Effector memory CD8-positive, alpha-beta T cell (primary cell): ENCODE data around the gene ZNF574.

Experiments
- ATAC-seq: fragments of 150-1000 bp; cut with Tn5 transposase; replicated peaks from 2 replicates; pipeline ENCODE4 v1.10.0; 2021; ENCODE audit warnings: mild to moderate bottlenecking, moderate library complexity
- DNase-seq, 3 experiments: peaks; one replicate each; pipeline ENCODE4 v3.0.0; 2021
- H3K27ac Mint-ChIP-seq, 2 donors: one replicate each; pipeline ENCODE4 v1.8.0; 2022; ENCODE audit warnings: mild to moderate bottlenecking in 2 of 2, mixed read lengths in 2 of 2, moderate library complexity in 2 of 2
- H3K27me3 Mint-ChIP-seq, 2 donors: one replicate each; pipeline ENCODE4 v1.8.0; 2022; ENCODE audit warnings: mixed read lengths in 2 of 2
- H3K36me3 Mint-ChIP-seq: one replicate; pipeline ENCODE4 v1.8.0; 2022; ENCODE audit warnings: mild to moderate bottlenecking, moderate library complexity, mixed read lengths; ENCODE audit not compliant: insufficient read depth
- H3K4me1 Mint-ChIP-seq, 2 donors: one replicate each; pipeline ENCODE4 v1.8.0; 2022; ENCODE audit warnings: low read depth in 2 of 2, mixed read lengths in 2 of 2
- H3K4me3 Mint-ChIP-seq, 2 donors: one replicate each; pipeline ENCODE4 v1.8.0; 2022; ENCODE audit warnings: mild to moderate bottlenecking in 2 of 2, mixed read lengths in 2 of 2, moderate library complexity in 2 of 2
- H3K9me3 Mint-ChIP-seq, 2 donors: one replicate each; pipeline ENCODE4 v1.8.0; 2022; ENCODE audit warnings: mixed read lengths in 2 of 2

Gene ZNF574

DNA sequence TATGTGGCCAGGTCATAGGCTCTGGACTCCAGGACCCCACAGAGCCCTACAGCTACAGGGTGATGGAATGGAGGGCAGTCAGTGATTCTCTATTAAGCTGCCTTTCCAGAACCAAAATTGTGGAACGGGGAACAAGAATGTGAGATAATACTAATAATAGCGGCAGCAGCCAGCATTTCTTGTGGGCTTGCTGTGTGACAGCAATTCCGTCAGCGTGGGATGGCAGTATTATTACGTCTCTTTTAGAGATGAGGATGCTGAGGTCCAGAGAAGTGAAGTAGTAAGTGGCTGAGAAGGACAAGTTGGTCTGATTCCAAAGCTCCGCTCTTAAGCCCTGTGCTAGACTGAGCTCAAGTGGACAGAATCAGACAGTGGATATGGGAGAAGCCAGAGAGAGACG lies 30.4 kb upstream of the ZNF574 start:
- H3K27me3 Mint-ChIP-seq: peaks cover 11 to 37% of the 10 kb centered on the region in 2 donors
- no peak overlapping the region for H3K27ac Mint-ChIP-seq
- ATAC-seq: no peak

DNA sequence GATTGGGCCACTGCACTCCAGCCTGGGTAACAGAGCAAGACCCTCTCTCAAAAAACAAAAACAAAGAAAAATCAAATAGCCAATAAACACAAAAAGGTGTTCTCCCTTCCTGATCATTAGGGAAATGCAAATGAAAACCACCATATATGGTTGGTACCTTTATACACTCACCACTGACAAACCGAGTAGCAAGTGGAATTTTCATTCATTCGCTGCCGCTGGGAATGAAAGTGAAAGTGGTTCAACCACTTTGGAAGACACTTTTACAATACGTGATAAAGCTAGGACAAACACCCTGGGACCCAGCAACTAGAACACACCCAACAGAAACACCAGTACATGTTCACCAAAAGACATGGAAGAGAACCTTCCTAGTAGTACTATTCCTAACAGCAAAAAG lies 27.0 kb upstream of the ZNF574 start:
- Mint-ChIP-seq H3K27me3 (peaks cover 11 to 21% of the 10 kb centered on the region in 2 donors), H3K4me3 (peak overlapping the region; percentile 2 to 51), H3K36me3 (no peaks in the 10 kb centered on the region), H3K4me1 (peaks cover 5 to 6% of the 10 kb centered on the region in 2 donors), H3K27ac (peak overlapping the region in 1 of 2 donors; percentile 32), H3K9me3 (no peaks in the 10 kb centered on the region)
- no peak for ATAC-seq
- no peak for DNase-seq

More for the DNA sequence above, 30.4 kb upstream of the ZNF574 start:
- no peak for DNase-seq
- no peaks in the 10 kb centered on the region for H3K9me3 Mint-ChIP-seq
- H3K4me1 Mint-ChIP-seq: peaks cover 5 to 6% of the 10 kb centered on the region in 2 donors
- H3K36me3 Mint-ChIP-seq: no peaks in the 10 kb centered on the region
- no peak overlapping the region for H3K4me3 Mint-ChIP-seq

GRCh38 chr19:42051166-42052115 lies 24.5 kb upstream of the ZNF574 start:
- H3K4me1 Mint-ChIP-seq: peaks cover 5 to 6% of the 10 kb centered on the region in 2 donors
- no peak overlapping the region for H3K4me3 Mint-ChIP-seq
- no peak overlapping the region for H3K27ac Mint-ChIP-seq
- H3K27me3 Mint-ChIP-seq: peaks cover 8 to 17% of the 10 kb centered on the region in 2 donors
- ATAC-seq (no peak), DNase-seq (no peak)
- H3K36me3 Mint-ChIP-seq: no peaks in the 10 kb centered on the region
- H3K9me3 Mint-ChIP-seq: no peaks in the 10 kb centered on the region

GRCh38 chr19:42052241-42052863 lies 23.6 kb upstream of the ZNF574 start:
- no peak for ATAC-seq
- no peak overlapping the region for H3K27ac Mint-ChIP-seq
- H3K9me3 Mint-ChIP-seq: no peaks in the 10 kb centered on the region
- no peak for DNase-seq
- peaks cover 5 to 6% of the 10 kb centered on the region in 2 donors for H3K4me1 Mint-ChIP-seq
- no peaks in the 10 kb centered on the region for H3K36me3 Mint-ChIP-seq
- peaks cover 8 to 17% of the 10 kb centered on the region in 2 donors for H3K27me3 Mint-ChIP-seq
- no peak overlapping the region for H3K4me3 Mint-ChIP-seq

DNA sequence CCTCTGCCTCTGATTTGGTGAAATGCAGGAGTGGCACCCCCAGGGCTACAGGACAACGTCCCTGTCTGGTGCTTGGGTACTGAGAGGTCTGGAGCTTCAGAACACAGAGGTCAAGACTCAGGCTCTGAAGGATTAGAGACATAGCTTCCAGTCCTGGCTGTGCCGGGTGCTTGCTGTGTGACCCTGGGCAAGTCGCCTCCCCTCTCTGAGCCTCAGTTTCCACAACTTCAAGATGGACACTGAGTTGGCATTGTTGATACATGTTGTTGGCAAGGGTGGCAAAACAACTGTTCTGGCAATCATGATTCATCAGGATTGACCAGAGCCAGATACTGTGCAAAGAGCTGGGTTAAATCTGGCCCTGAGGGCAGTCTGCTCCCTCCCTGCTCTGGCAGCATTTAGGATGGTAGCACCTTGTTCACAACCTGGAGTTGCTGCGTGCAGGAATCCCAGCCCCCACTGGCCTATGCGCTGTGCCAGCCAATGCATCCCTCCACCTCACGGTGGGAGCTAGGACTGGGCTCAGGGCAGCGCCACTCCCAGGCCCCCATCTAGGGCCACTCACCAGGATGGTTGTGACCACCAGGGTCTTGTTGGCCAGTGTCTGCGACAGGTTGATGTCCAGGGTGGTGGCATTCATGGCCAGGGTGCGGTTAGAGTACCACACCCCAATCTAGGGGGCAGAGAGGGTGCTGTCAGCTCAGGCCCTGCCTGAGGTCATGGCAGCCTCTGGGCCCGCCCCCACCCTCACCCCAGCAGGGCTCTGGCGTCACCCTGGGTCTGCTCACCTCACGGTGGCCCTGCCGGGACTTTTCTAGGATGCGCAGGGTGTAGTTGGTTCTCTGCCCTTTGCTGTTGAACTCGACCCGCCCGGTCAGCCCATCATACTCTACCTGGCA lies 22.7 kb upstream of the ZNF574 start:
- Mint-ChIP-seq H3K36me3 (no peaks in the 10 kb centered on the region), H3K9me3 (no peaks in the 10 kb centered on the region), H3K4me1 (peaks cover 5 to 6% of the 10 kb centered on the region in 2 donors), H3K27me3 (peaks cover 8 to 17% of the 10 kb centered on the region in 2 donors), H3K27ac (no peak overlapping the region), H3K4me3 (no peak overlapping the region)
- no peak for DNase-seq
- ATAC-seq: no peak

- Mint-ChIP-seq H3K4me1 (peaks cover 2 to 3% of the 10 kb centered on the region in 2 donors), H3K27me3 (peaks cover 8 to 21% of the 10 kb centered on the region in 2 donors), H3K36me3 (no peaks in the 10 kb centered on the region), H3K27ac (no peak overlapping the region), H3K9me3 (no peaks in the 10 kb centered on the region), H3K4me3 (no peak overlapping the region)
- no peak for DNase-seq
- no peak for ATAC-seq
Observed at GRCh38 chr19:42054205-42054604, 21.8 kb upstream of the ZNF574 start.

DNA sequence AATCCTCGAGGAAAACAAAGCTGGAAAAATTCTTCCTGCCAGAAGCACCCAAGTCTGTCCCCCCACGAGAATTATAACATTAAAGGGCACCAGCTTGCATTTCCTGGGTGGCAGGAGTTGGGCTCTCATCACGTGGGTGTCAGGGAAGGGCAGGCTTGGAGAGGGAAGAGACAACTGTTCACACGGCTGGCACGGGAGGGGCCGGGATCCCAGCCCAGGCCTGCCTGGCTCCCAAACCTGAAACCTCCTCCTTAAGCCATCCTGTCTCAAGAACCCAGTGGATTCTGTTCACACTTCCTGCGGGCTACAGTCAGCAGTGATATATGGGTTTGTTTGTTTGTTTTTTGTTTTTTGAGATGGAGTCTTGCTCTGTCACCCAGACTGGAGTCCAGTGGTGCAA lies 18.1 kb upstream of the ZNF574 start:
- peaks cover 15 to 51% of the 10 kb centered on the region in 2 donors for H3K27me3 Mint-ChIP-seq
- DNase-seq (no peak), ATAC-seq (no peak)
- H3K27ac Mint-ChIP-seq: no peak overlapping the region
- H3K4me3 Mint-ChIP-seq: no peak overlapping the region
- no peaks in the 10 kb centered on the region for H3K4me1 Mint-ChIP-seq
- H3K9me3 Mint-ChIP-seq: no peaks in the 10 kb centered on the region
- H3K36me3 Mint-ChIP-seq: peaks cover 3% of the 10 kb centered on the region

DNA sequence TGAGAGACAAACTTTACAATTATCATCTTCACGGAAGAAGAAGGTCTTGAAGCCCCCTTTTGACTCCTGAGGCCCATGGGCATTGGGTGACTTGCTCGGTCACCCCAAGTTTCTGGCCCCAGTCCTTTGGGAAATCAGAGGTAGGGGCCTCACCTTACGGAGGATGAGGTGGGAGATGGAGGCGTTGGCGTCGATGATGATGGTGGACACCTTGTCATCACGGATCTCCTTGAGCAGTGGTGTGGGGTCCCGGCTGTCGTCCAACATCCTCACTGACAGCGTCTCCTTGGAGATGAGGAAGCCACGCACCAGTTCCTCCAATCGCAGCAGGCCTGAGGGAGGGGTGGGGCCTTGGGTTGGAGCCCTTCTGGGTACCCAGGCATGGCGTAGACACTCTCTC lies 16.8 kb upstream of the ZNF574 start:
- H3K36me3 Mint-ChIP-seq: peaks cover 3% of the 10 kb centered on the region
- H3K27ac Mint-ChIP-seq: no peak overlapping the region
- no peaks in the 10 kb centered on the region for H3K9me3 Mint-ChIP-seq
- no peak overlapping the region for H3K4me3 Mint-ChIP-seq
- H3K27me3 Mint-ChIP-seq: peaks cover 21 to 43% of the 10 kb centered on the region in 2 donors
- no peak for DNase-seq
- no peak for ATAC-seq
- no peaks in the 10 kb centered on the region for H3K4me1 Mint-ChIP-seq

GRCh38 chr19:42060117-42060516 lies 15.8 kb upstream of the ZNF574 start:
- peaks cover 22 to 35% of the 10 kb centered on the region in 2 donors for H3K27me3 Mint-ChIP-seq
- H3K4me1 Mint-ChIP-seq: no peaks in the 10 kb centered on the region
- no peak for ATAC-seq
- H3K9me3 Mint-ChIP-seq: no peaks in the 10 kb centered on the region
- peaks cover 3% of the 10 kb centered on the region for H3K36me3 Mint-ChIP-seq
- H3K27ac Mint-ChIP-seq: no peak overlapping the region
- H3K4me3 Mint-ChIP-seq: no peak overlapping the region
- no peak for DNase-seq

GRCh38 chr19:42062381-42062780 lies 13.6 kb upstream of the ZNF574 start:
- H3K4me1 Mint-ChIP-seq: no peaks in the 10 kb centered on the region
- peaks cover 24 to 34% of the 10 kb centered on the region in 2 donors for H3K27me3 Mint-ChIP-seq
- no peak overlapping the region for H3K4me3 Mint-ChIP-seq
- peaks cover 3% of the 10 kb centered on the region for H3K36me3 Mint-ChIP-seq
- no peak for ATAC-seq
- no peak for DNase-seq
- H3K9me3 Mint-ChIP-seq: no peaks in the 10 kb centered on the region
- no peak overlapping the region for H3K27ac Mint-ChIP-seq

DNA sequence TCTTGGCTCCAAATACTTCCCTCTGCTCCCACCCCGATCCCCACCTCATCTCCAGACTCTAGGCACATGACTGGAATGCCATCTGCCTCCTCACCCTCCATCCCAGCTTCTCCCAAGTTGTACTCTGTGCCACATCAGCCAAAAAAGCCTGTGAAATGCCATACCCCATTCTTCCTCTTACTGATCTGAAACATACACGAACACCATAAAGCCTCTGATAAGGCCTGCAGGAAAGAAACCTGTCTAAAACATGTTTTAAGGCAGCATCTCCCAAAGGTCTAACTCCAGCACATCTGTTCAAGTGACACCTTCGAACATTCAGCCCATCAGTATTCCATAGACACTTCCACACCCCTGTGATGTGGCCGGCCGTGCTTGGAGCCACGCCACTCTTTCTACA lies 11.5 kb upstream of the ZNF574 start:
- Mint-ChIP-seq H3K27ac (peak overlapping the region in 1 of 2 donors; percentile 2), H3K4me3 (no peak overlapping the region), H3K27me3 (peaks cover 24 to 28% of the 10 kb centered on the region in 2 donors), H3K4me1 (no peaks in the 10 kb centered on the region), H3K36me3 (peaks cover 3% of the 10 kb centered on the region), H3K9me3 (no peaks in the 10 kb centered on the region)
- ATAC-seq (no peak), DNase-seq (no peak)

DNA sequence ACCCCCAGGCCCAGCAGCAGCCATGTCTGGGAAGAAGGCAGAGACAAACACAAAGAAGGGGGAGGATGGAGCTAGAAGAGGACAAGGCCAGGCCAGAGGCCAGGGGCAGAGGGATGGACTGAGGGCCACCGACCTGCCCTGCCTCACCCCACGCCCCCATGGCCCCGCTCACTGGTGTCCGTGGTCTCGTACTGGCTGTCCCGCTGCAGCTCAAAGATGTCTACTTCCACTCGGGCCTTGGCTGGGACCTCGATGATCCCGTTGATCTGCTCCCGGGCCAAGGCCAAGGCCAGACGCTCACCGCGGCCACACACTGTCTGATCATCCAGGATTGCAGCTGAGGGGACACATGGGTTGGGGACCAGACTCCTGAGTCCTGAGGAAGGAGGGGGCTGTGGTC lies 10.9 kb upstream of the ZNF574 start:
- H3K4me3 Mint-ChIP-seq: no peak overlapping the region
- no peaks in the 10 kb centered on the region for H3K9me3 Mint-ChIP-seq
- DNase-seq: no peak
- H3K4me1 Mint-ChIP-seq: no peaks in the 10 kb centered on the region
- peaks cover 17 to 22% of the 10 kb centered on the region in 2 donors for H3K27me3 Mint-ChIP-seq
- ATAC-seq: no peak
- no peak overlapping the region for H3K27ac Mint-ChIP-seq
- H3K36me3 Mint-ChIP-seq: no peaks in the 10 kb centered on the region

DNA sequence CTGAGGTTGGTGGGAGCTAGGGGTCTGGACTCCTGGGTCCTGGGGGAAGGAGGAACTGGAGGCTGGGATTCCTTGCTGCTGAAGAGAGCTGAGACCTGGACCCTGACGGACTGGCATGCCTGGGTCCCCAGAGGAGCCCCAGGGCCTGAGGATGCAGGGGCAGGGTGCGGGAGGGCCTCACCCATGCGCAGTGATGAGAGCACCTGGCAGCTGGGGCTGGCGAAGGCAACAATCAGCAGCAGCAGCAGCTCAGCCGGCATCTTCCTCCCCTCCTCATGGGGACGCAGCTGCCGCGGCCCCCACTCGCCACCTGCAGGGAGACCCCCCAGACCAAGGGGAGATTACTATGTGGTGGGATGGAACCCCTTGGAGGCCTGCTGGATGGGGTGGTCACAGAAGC lies 10.5 kb upstream of the ZNF574 start:
- H3K27me3 Mint-ChIP-seq: peaks cover 17% of the 10 kb centered on the region in 2 donors

More for the DNA sequence above, 10.5 kb upstream of the ZNF574 start:
- DNase-seq (no peak), ATAC-seq (no peak)
- Mint-ChIP-seq H3K4me1 (no peaks in the 10 kb centered on the region), H3K27ac (peak overlapping the region in 1 of 2 donors; percentile 42), H3K9me3 (no peaks in the 10 kb centered on the region), H3K36me3 (no peaks in the 10 kb centered on the region), H3K4me3 (no peak overlapping the region)
